Measurements from ENCODE around the gene FBXO38.
A peak's percentile ranks its signal among the peaks of the same experiment; 100 is the strongest.
"Not testable (repeated sequence)": the region's sequence is repeated elsewhere in the genome, so short reads cannot be mapped to it uniquely, and the experiment has no call there.

The FBXO38 gene

GRCh38 chr5:148466236-148466580 is 82.5 kb downstream of the FBXO38 start:
- H3K4me3 ChIP-seq, result no peak overlapping the region
- DNase-seq (ENCODE audit: low spot score), result no peak
- peak overlapping the region in 1 of 2 donors; percentile 44 for H3K27ac ChIP-seq
- no peak for TF ChIP-seq CTCF (IDR thresholded peaks at IDR 0.05)

GRCh38 chr5:148467958-148468357 is 84.2 kb downstream of the FBXO38 start:
- Histone ChIP-seq H3K27ac (peak overlapping the region; percentile 56 to 82), H3K4me3 (no peak overlapping the region)
- no peak for DNase-seq (ENCODE audit: low spot score)
- TF ChIP-seq CTCF (IDR thresholded peaks at IDR 0.05), result no peak

- not testable (repeated sequence) for DNase-seq (ENCODE audit: low spot score); H3K4me3 ChIP-seq
- H3K27ac ChIP-seq, result peak overlapping the region; percentile 56 to 82
These were observed 85.0 kb downstream of the FBXO38 start for GRCh38 chr5:148468746-148469145.

- peak overlapping the region; percentile 56 to 82 for H3K27ac ChIP-seq
- peak overlapping the region; percentile 21 for H3K4me3 ChIP-seq
- DNase-seq (ENCODE audit: low spot score), result peak; percentile 79
- TF ChIP-seq CTCF (IDR thresholded peaks at IDR 0.05), result no peak
These were observed 85.8 kb downstream of the FBXO38 start for GRCh38 chr5:148469501-148469935.

- no peak for DNase-seq (ENCODE audit: low spot score)
- no peak for TF ChIP-seq CTCF (IDR thresholded peaks at IDR 0.05)
- peak overlapping the region; percentile 13 to 37 for H3K27ac ChIP-seq
- no peak overlapping the region for H3K4me3 ChIP-seq
These were observed 87.6 kb downstream of the FBXO38 start for GRCh38 chr5:148471379-148471778.

GRCh38 chr5:148474025-148474511 is 90.3 kb downstream of the FBXO38 start:
- peak overlapping the region; percentile 65 to 89 for H3K27ac ChIP-seq
- DNase-seq (ENCODE audit: low spot score), result peak; percentile 90
- no peak for TF ChIP-seq CTCF (IDR thresholded peaks at IDR 0.05)
- peak overlapping the region; percentile 48 for H3K4me3 ChIP-seq

GRCh38 chr5:148476302-148476701 is 92.5 kb downstream of the FBXO38 start:
- no peak for DNase-seq (ENCODE audit: low spot score)
- H3K27ac ChIP-seq, result no peak overlapping the region
- TF ChIP-seq CTCF (IDR thresholded peaks at IDR 0.05), result no peak
- H3K4me3 ChIP-seq, result no peak overlapping the region

GRCh38 chr5:148477429-148477828 is 93.7 kb downstream of the FBXO38 start:
- no peak overlapping the region for H3K27ac ChIP-seq
- DNase-seq (ENCODE audit: low spot score), result no peak
- TF ChIP-seq CTCF (IDR thresholded peaks at IDR 0.05), result no peak
- no peak overlapping the region for H3K4me3 ChIP-seq

Data from coronary artery (tissue), 2 donors.